Activated naive CD8-positive, alpha-beta T cell treated with anti-CD3 and anti-CD28 coated beads, Interleukin-2, amount 50 U/mL, for 24 hours (primary cell): ENCODE data around the gene DHX29.
"Not testable (repeated sequence)": the region's sequence is repeated elsewhere in the genome, so short reads cannot be mapped to it uniquely, and the experiment has no call there.

Experiments used
- ATAC-seq: fragments of 150-1000 bp; cut with Tn5 transposase; one replicate; pipeline ENCODE4 v1.10.0; 2021
- DNase-seq: peaks from one replicate; pipeline ENCODE4 v3.0.0; 2021
- H3K27ac Mint-ChIP-seq: one replicate; pipeline ENCODE4 v1.8.0; 2021; ENCODE audit warnings: mild to moderate bottlenecking, mixed read lengths
- H3K27me3 Mint-ChIP-seq: one replicate; pipeline ENCODE4 v1.8.0; 2021; ENCODE audit warnings: mixed read lengths
- H3K36me3 Mint-ChIP-seq: one replicate; pipeline ENCODE4 v1.8.0; 2021; ENCODE audit warnings: low read depth, mixed read lengths
- H3K4me1 Mint-ChIP-seq: one replicate; pipeline ENCODE4 v1.8.0; 2021; ENCODE audit warnings: mixed read lengths
- H3K4me3 Mint-ChIP-seq: one replicate; pipeline ENCODE4 v1.8.0; 2021; ENCODE audit warnings: mild to moderate bottlenecking, moderate library complexity, mixed read lengths
- H3K9me3 Mint-ChIP-seq: one replicate; pipeline ENCODE4 v1.8.0; 2021; ENCODE audit warnings: mixed read lengths

The DHX29 gene

DNA sequence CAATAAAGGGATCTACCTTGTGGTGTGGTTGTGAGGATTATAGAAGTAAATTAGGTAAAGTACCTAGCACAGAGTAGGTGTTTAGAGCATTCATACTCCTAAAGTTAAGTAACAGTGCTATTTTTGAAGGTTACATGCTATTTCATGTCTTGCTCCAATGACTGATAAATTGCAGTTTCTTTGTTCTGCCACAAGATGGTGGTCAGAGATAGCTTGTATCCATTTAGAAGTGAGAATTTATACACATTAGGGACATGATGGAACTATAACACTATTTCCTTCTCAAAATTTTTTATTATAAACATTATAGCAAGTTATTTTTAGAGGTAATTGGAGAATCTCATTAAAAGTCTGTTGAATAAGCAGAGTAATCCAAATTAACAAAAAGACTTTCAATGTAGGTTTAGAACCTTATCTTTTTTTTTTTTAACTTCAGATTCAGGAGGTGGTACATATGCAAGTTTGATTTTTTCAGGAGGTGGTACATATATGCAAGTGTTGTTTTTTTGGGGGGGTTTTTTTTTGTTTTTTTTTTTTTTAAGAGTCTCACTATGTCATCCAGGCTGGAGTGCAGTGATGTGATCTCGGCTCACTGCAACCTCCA is 17.4 kb upstream of the DHX29 start:
- Mint-ChIP-seq H3K9me3 (no peaks in the 10 kb centered on the region), H3K27me3 (no peaks in the 10 kb centered on the region), H3K4me1 (peaks cover 16% of the 10 kb centered on the region), H3K4me3 (no peak overlapping the region), H3K36me3 (peaks cover 33% of the 10 kb centered on the region), H3K27ac (no peak overlapping the region)
- ATAC-seq, result peak; percentile 63
- DNase-seq, result no peak

GRCh38 chr5:55324006-55324405 is 16.5 kb upstream of the DHX29 start:
- DNase-seq (no peak), ATAC-seq (no peak)
- Mint-ChIP-seq H3K4me3 (no peak overlapping the region), H3K36me3 (peaks cover 24% of the 10 kb centered on the region), H3K9me3 (no peaks in the 10 kb centered on the region), H3K27me3 (no peaks in the 10 kb centered on the region), H3K4me1 (peaks cover 19% of the 10 kb centered on the region), H3K27ac (no peak overlapping the region)

- no peak overlapping the region for H3K4me3 Mint-ChIP-seq
- no peak for ATAC-seq
- H3K36me3 Mint-ChIP-seq, result peaks cover 25% of the 10 kb centered on the region
- H3K9me3 Mint-ChIP-seq, result peaks cover 10% of the 10 kb centered on the region
- H3K4me1 Mint-ChIP-seq, result peaks cover 27% of the 10 kb centered on the region
- no peaks in the 10 kb centered on the region for H3K27me3 Mint-ChIP-seq
- no peak overlapping the region for H3K27ac Mint-ChIP-seq
- DNase-seq, result no peak
Observed at GRCh38 chr5:55320571-55320970, 13.1 kb upstream of the DHX29 start.

DNA sequence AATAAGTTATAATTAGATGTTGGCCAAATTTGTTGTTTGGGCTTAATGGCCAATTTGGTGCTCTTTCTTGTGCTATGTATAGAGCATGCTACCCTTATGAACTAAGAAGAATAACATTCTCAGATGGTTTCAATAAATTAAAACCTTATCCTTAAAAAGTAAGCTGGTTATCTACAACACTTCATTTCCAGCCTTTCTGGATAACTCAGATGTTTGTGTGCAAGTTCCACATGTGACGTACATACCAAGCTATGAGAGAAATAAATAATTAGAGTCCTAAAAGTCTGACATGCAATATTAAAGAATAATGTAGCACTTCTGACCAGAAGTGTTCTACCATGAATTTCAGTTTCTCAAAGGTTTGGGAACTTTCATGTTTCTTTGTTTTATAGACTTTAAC is 12.0 kb upstream of the DHX29 start:
- Mint-ChIP-seq H3K4me1 (peaks cover 30% of the 10 kb centered on the region), H3K27me3 (no peaks in the 10 kb centered on the region), H3K9me3 (peaks cover 10% of the 10 kb centered on the region), H3K27ac (no peak overlapping the region), H3K4me3 (no peak overlapping the region), H3K36me3 (peaks cover 24% of the 10 kb centered on the region)
- no peak for ATAC-seq
- no peak for DNase-seq

DNA sequence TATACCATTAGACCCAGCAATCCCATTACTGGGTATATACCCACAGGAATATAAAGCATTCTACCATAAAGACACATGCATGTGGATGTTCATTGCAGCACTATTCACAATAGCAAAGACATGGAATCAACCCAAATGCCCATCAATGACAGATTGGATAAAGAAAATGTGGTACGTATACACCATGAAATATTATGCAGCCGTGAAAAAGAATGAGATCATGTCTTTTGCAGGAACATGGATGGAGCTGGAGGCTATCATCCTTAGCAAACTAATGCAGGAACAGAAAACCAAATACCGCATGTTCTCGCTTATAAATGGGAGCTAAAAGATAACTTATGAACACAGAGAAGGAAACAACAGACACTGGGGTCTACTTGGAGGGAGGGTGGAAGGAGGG is 10.7 kb upstream of the DHX29 start:
- H3K4me3 Mint-ChIP-seq, DNase-seq, H3K27me3 Mint-ChIP-seq, H3K27ac Mint-ChIP-seq, ATAC-seq: not testable (repeated sequence)
- peaks cover 39% of the 10 kb centered on the region for H3K4me1 Mint-ChIP-seq
- peaks cover 10% of the 10 kb centered on the region for H3K9me3 Mint-ChIP-seq
- H3K36me3 Mint-ChIP-seq, result peaks cover 26% of the 10 kb centered on the region

GRCh38 chr5:55316837-55317236 is 9.3 kb upstream of the DHX29 start:
- Mint-ChIP-seq H3K9me3 (peaks cover 10% of the 10 kb centered on the region), H3K4me3 (no peak overlapping the region), H3K4me1 (peaks cover 48% of the 10 kb centered on the region), H3K36me3 (peaks cover 31% of the 10 kb centered on the region), H3K27me3 (no peaks in the 10 kb centered on the region), H3K27ac (no peak overlapping the region)
- ATAC-seq (no peak), DNase-seq (no peak)

DNA sequence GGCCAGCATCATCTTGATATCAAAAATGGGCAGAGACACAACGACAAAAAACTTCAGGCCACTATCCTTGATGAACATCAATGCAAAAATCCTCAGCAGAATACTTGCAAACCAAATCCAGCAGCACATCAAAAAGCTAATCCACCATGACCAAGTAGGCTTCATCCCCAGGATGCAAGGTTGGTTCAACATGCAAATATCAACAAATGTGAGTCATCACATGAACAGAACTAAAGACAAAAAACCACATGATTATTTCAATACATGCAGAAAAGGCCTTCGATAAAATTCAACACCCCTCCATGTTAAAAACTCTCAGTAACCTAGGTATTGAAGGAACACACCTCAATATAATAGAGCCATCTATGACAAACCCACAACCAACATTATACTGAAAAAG is 8.8 kb upstream of the DHX29 start:
- Mint-ChIP-seq H3K4me1 (peaks cover 52% of the 10 kb centered on the region), H3K4me3 (no peak overlapping the region), H3K9me3 (peaks cover 10% of the 10 kb centered on the region), H3K27ac (no peak overlapping the region), H3K27me3 (no peaks in the 10 kb centered on the region), H3K36me3 (peaks cover 34% of the 10 kb centered on the region)
- DNase-seq (no peak), ATAC-seq (no peak)

GRCh38 chr5:55313870-55314617 is 6.5 kb upstream of the DHX29 start:
- peaks cover 10% of the 10 kb centered on the region for H3K9me3 Mint-ChIP-seq
- no peak overlapping the region for H3K4me3 Mint-ChIP-seq
- ATAC-seq (no peak), DNase-seq (no peak)
- H3K4me1 Mint-ChIP-seq, result peaks cover 52% of the 10 kb centered on the region
- H3K27ac Mint-ChIP-seq, result peak overlapping the region; percentile 9
- no peaks in the 10 kb centered on the region for H3K27me3 Mint-ChIP-seq
- H3K36me3 Mint-ChIP-seq, result peaks cover 37% of the 10 kb centered on the region

- Mint-ChIP-seq H3K36me3 (peaks cover 17% of the 10 kb centered on the region), H3K27me3 (no peaks in the 10 kb centered on the region), H3K9me3 (no peaks in the 10 kb centered on the region), H3K27ac (no peak overlapping the region), H3K4me1 (peaks cover 29% of the 10 kb centered on the region), H3K4me3 (no peak overlapping the region)
- no peak for ATAC-seq
- peak; percentile 19 for DNase-seq
Observed at GRCh38 chr5:55308254-55308836, 851 bp upstream of the DHX29 start.

DNA sequence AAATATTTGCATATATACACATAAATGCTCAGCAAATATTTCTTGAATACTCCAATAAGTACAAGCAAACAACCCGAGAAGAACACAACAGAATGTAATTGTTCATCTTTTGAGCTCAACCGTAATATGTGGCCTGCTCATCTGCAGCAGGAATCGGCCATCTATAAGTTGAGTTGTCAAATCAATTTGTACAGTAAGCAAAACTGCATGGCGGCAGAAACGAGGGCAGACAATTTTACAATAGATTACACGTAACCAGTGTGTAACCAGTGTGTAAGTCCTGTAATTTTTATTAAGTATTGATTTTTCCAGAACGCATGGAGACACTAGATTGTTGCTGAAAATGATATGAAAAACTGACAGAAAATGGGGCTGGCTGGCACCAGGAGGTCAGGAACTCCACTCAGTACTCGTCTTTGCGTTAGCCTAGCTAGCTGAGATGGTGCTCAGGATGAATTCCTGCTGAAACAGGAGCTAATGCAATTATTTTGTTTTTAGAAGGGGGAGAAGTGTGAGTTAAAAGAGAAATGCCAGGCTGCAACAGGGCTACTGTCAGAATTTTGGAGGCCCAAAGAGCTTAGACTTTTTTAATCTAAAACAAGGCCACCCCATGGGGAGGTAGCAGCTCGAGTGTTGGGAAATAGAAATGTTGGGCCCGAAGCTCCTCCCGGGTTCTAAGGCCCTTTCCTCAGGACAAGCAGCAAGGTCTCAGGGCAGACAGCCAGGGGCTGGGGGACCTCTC is 682 bp downstream of the DHX29 start:
- Mint-ChIP-seq H3K27ac (no peak overlapping the region), H3K9me3 (no peaks in the 10 kb centered on the region), H3K4me1 (peaks cover 24% of the 10 kb centered on the region), H3K4me3 (no peak overlapping the region), H3K36me3 (peaks cover 18% of the 10 kb centered on the region), H3K27me3 (no peaks in the 10 kb centered on the region)
- ATAC-seq (no peak), DNase-seq (no peak)

DNA sequence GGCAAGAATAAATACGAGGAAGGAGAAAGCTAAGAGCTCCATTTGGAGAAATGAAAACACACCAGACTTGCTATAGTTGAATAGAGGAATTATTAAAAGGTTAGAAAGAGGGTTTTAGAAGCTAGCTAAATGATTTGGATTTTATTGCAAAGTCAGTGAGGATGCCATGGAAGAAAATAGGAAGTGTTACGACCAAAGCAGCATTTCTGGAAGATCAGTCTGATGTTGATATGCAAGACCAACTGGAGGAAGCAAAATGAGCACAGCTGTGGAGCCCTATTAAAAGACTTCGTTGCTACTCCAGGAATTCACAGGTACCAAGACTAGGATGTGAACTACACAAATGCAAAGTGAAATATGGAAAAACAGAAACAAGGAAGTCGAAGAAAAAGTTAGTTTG is 2.1 kb downstream of the DHX29 start:
- Mint-ChIP-seq H3K36me3 (peaks cover 17% of the 10 kb centered on the region), H3K27me3 (no peaks in the 10 kb centered on the region), H3K9me3 (no peaks in the 10 kb centered on the region), H3K4me1 (peaks cover 12% of the 10 kb centered on the region), H3K27ac (no peak overlapping the region), H3K4me3 (no peak overlapping the region)
- ATAC-seq (no peak), DNase-seq (no peak)

DNA sequence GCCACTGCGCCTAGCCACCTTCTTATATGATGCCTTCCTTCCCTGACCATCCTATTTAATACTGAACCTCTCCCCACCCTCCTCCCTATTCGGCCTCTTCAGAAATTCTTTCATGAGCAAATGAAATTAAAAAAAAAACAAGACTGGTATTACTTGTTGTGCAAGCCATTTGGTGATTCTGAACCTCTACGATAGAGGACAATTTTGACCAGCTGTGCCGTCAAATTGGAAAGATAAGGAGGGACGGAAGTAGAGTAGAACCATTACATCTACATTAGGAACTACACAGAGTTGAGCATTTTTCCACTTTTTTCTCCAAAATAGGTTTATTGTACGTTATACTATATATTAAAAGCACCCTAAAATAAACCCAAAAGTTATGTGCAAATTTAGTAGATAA is 2.9 kb downstream of the DHX29 start:
- Mint-ChIP-seq H3K27me3 (no peaks in the 10 kb centered on the region), H3K4me1 (peaks cover 12% of the 10 kb centered on the region), H3K36me3 (peaks cover 19% of the 10 kb centered on the region), H3K27ac (no peak overlapping the region), H3K9me3 (no peaks in the 10 kb centered on the region), H3K4me3 (no peak overlapping the region)
- no peak for DNase-seq
- ATAC-seq, result no peak

DNA sequence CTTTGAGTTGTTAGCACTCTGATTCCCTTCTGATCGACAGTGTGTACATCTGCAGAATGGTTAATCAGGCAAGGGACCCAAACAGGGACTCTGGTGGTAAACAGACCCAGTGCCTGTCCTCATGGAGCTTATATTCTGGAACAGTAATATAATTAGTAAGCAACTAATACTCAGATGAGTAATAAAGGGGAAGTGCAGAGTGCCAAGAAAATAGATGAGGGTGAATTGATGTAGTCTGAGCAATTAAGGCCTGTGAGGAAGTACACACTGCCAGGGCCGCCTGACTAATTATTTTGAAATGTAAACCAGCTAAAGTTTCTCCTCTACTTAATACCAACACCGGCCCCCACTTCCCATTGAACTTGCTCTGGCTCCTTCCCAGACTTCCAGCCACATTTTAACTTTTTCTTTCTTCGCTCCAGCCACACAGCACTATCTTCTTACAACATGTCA is 4.2 kb downstream of the DHX29 start:
- H3K9me3 Mint-ChIP-seq, result no peaks in the 10 kb centered on the region
- H3K27ac Mint-ChIP-seq, result no peak overlapping the region
- peaks cover 14% of the 10 kb centered on the region for H3K4me1 Mint-ChIP-seq
- peaks cover 25% of the 10 kb centered on the region for H3K36me3 Mint-ChIP-seq
- DNase-seq (no peak), ATAC-seq (no peak)
- no peak overlapping the region for H3K4me3 Mint-ChIP-seq
- H3K27me3 Mint-ChIP-seq, result no peaks in the 10 kb centered on the region

GRCh38 chr5:55300890-55301289 is 6.6 kb downstream of the DHX29 start:
- Mint-ChIP-seq H3K36me3 (peaks cover 34% of the 10 kb centered on the region), H3K27me3 (no peaks in the 10 kb centered on the region), H3K4me1 (peaks cover 14% of the 10 kb centered on the region), H3K4me3 (no peak overlapping the region), H3K9me3 (no peaks in the 10 kb centered on the region), H3K27ac (no peak overlapping the region)
- no peak for DNase-seq
- ATAC-seq, result no peak

GRCh38 chr5:55294935-55295334 is 12.6 kb downstream of the DHX29 start:
- Mint-ChIP-seq H3K4me3 (no peak overlapping the region), H3K36me3 (peaks cover 47% of the 10 kb centered on the region), H3K9me3 (no peaks in the 10 kb centered on the region), H3K4me1 (peaks cover 2% of the 10 kb centered on the region), H3K27ac (no peak overlapping the region), H3K27me3 (no peaks in the 10 kb centered on the region)
- no peak for DNase-seq
- no peak for ATAC-seq
